ENCODE measurements around the gene NAP1L1. TPM values are rescaled to one million over a fixed set of nuclear protein-coding genes. Genes with fewer than 3 reads are reported as not detected.

Gene NAP1L1
- total RNA-seq, 1 experiment from 2014 or later, result 902 TPM

Other genes starting within 250 kb of the NAP1L1 start
- 12.9 and 13.5 TPM in 2 replicates for gene PHLDA1, start 52.9 kb downstream of the NAP1L1 start, total RNA-seq (2014; rRNA removed; shearing (Covaris generic))

All from SJCRH30 (cell line).